ENCODE data around the gene PANK4.

GRCh38 chr1:2477309-2477708, 49.1 kb downstream of the PANK4 start:
- no peak for TF ChIP-seq CTCF (IDR thresholded peaks at IDR 0.05; ENCODE audit: insufficient read depth, low read length, poor library complexity, severe bottlenecking)
- no peak for TF ChIP-seq EZH2phosphoT487 (conservative IDR thresholded peaks at IDR 0.05; ENCODE audit: low read length)
